ENCODE results near the gene SYT5.

SYT5 gene

GRCh38 chr19:55224038-55224665, 44.1 kb upstream of the SYT5 start:
- H3K4me1 ChIP-seq (ENCODE audit: control insufficient read depth, insufficient read depth, low read length): no peaks in the 10 kb centered on the region
- H3K9me3 ChIP-seq (ENCODE audit: control insufficient read depth, insufficient read depth, low read depth, low read length): peaks cover 7% of the 10 kb centered on the region
- H3K4me3 ChIP-seq (ENCODE audit: low read depth, low read length): no peak overlapping the region
- H3K27ac ChIP-seq (ENCODE audit: low read depth, low read length): no peak overlapping the region
- H3K9ac ChIP-seq (ENCODE audit: low read length): no peak overlapping the region
- H3K36me3 ChIP-seq (ENCODE audit: control insufficient read depth, insufficient read depth, low read length): peaks cover 30% of the 10 kb centered on the region
- no peaks in the 10 kb centered on the region for H3K27me3 ChIP-seq (ENCODE audit: control insufficient read depth, insufficient read depth, low read length)

GRCh38 chr19:55223291-55224037, 43.4 kb upstream of the SYT5 start:
- Histone ChIP-seq H3K36me3 (ENCODE audit: control insufficient read depth, insufficient read depth, low read length) (peaks cover 24% of the 10 kb centered on the region), H3K4me1 (ENCODE audit: control insufficient read depth, insufficient read depth, low read length) (no peaks in the 10 kb centered on the region), H3K27me3 (ENCODE audit: control insufficient read depth, insufficient read depth, low read length) (no peaks in the 10 kb centered on the region), H3K27ac (ENCODE audit: low read depth, low read length) (no peak overlapping the region), H3K9ac (ENCODE audit: low read length) (no peak overlapping the region), H3K9me3 (ENCODE audit: control insufficient read depth, insufficient read depth, low read depth, low read length) (peaks cover 7% of the 10 kb centered on the region), H3K4me3 (ENCODE audit: low read depth, low read length) (no peak overlapping the region)

DNA sequence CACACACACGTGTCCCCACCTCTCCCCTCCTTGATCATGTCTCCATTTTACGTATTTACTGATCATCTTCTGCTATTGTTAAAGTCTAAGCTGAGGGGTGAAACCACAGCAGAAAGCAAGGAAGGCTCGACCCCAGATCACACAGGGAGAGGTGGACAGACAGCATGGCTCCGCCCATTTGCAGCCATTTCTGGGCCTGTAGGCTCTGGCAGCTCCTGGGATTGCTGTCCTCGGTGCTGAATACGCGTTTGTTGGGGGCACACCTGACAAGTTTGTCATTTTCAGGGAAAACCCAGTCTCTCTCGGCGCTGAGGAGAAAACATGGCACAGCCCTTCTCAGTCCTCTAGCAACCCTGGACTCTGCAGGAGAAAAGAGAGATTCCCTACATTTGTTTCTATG, 40.4 kb upstream of the SYT5 start:
- 0 out of 2 replicates have a peak, but pooled peaks cover 2% of the 10 kb centered on the region for H3K4me1 ChIP-seq (ENCODE audit: control insufficient read depth, insufficient read depth, low read length)
- no peak overlapping the region for H3K4me3 ChIP-seq (ENCODE audit: low read depth, low read length)
- no peak overlapping the region for H3K9ac ChIP-seq (ENCODE audit: low read length)
- peaks cover 7% of the 10 kb centered on the region for H3K9me3 ChIP-seq (ENCODE audit: control insufficient read depth, insufficient read depth, low read depth, low read length)
- no peaks in the 10 kb centered on the region for H3K27me3 ChIP-seq (ENCODE audit: control insufficient read depth, insufficient read depth, low read length)
- H3K36me3 ChIP-seq (ENCODE audit: control insufficient read depth, insufficient read depth, low read length): peaks cover 4% of the 10 kb centered on the region; the same call in 1 of the 2 replicates
- H3K27ac ChIP-seq (ENCODE audit: low read depth, low read length): no peak overlapping the region

DNA sequence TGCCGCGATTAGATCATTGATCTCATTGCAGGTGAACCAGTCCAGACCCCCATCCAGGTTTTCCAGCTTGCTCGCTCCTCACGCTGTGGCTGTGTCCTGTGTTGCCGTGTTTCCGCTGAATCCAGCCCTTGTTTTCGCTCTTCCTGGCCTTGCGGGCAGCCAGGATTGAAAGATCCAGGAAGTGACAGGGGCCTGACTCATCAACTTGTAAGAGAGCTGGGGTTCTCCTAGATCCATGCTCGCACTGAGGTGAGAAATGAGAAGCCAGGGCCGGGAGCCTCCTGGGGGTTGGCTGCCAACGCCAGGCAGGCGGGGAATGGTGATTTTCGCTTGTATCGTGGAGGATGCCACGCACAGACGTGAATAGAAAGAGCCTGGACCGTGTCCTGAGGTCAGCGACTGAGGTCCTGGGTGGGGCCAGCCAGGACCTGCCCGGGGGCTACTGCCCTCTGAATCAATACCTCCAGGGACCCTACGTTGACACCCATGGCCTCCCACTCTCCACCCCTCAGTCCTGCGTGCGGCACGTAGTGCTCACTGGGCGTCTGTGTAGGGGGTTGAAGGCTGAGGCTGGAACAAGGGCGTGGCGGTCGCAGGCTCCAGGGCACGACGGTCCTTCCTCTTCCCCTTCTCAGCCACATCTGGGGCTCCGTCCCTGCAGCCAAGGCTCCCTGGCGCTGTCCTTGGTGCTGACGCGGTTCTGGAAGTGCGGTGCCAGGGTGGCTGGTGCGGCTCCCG, 36.5 kb upstream of the SYT5 start:
- peak overlapping the region; percentile 79 for H3K9ac ChIP-seq (ENCODE audit: low read length)
- H3K27ac ChIP-seq (ENCODE audit: low read depth, low read length): no peak overlapping the region; the same call in 1 of the 2 replicates
- H3K27me3 ChIP-seq (ENCODE audit: control insufficient read depth, insufficient read depth, low read length): no peaks in the 10 kb centered on the region
- H3K36me3 ChIP-seq (ENCODE audit: control insufficient read depth, insufficient read depth, low read length): no peaks in the 10 kb centered on the region
- peaks cover 16% of the 10 kb centered on the region for H3K9me3 ChIP-seq (ENCODE audit: control insufficient read depth, insufficient read depth, low read depth, low read length)
- H3K4me1 ChIP-seq (ENCODE audit: control insufficient read depth, insufficient read depth, low read length): 0 out of 2 replicates have a peak, but pooled peaks cover 2% of the 10 kb centered on the region
- H3K4me3 ChIP-seq (ENCODE audit: low read depth, low read length): peak overlapping the region; percentile 82

- Histone ChIP-seq H3K27ac (ENCODE audit: low read depth, low read length) (no peak overlapping the region), H3K4me3 (ENCODE audit: low read depth, low read length) (no peak overlapping the region), H3K9ac (ENCODE audit: low read length) (no peak overlapping the region), H3K36me3 (ENCODE audit: control insufficient read depth, insufficient read depth, low read length) (no peaks in the 10 kb centered on the region), H3K4me1 (ENCODE audit: control insufficient read depth, insufficient read depth, low read length) (0 out of 2 replicates have a peak, but pooled peaks cover 2% of the 10 kb centered on the region), H3K9me3 (ENCODE audit: control insufficient read depth, insufficient read depth, low read depth, low read length) (peaks cover 9% of the 10 kb centered on the region; the same call in 1 of the 2 replicates), H3K27me3 (ENCODE audit: control insufficient read depth, insufficient read depth, low read length) (no peaks in the 10 kb centered on the region)
Observed at GRCh38 chr19:55213547-55213946, 33.5 kb upstream of the SYT5 start.

GRCh38 chr19:55212447-55212846, 32.4 kb upstream of the SYT5 start:
- H3K9ac ChIP-seq (ENCODE audit: low read length): no peak overlapping the region
- H3K36me3 ChIP-seq (ENCODE audit: control insufficient read depth, insufficient read depth, low read length): no peaks in the 10 kb centered on the region
- H3K9me3 ChIP-seq (ENCODE audit: control insufficient read depth, insufficient read depth, low read depth, low read length): peaks cover 9% of the 10 kb centered on the region; the same call in 1 of the 2 replicates
- H3K27me3 ChIP-seq (ENCODE audit: control insufficient read depth, insufficient read depth, low read length): no peaks in the 10 kb centered on the region
- H3K4me3 ChIP-seq (ENCODE audit: low read depth, low read length): no peak overlapping the region
- no peak overlapping the region for H3K27ac ChIP-seq (ENCODE audit: low read depth, low read length)
- 0 out of 2 replicates have a peak, but pooled peaks cover 2% of the 10 kb centered on the region for H3K4me1 ChIP-seq (ENCODE audit: control insufficient read depth, insufficient read depth, low read length)

- Histone ChIP-seq H3K27me3 (ENCODE audit: control insufficient read depth, insufficient read depth, low read length) (peaks cover under 1% of the 10 kb centered on the region; the same call in 1 of the 2 replicates), H3K9me3 (ENCODE audit: control insufficient read depth, insufficient read depth, low read depth, low read length) (peaks cover 9% of the 10 kb centered on the region; the same call in 1 of the 2 replicates), H3K27ac (ENCODE audit: low read depth, low read length) (no peak overlapping the region), H3K4me1 (ENCODE audit: control insufficient read depth, insufficient read depth, low read length) (no peaks in the 10 kb centered on the region; the same call in 1 of the 2 replicates), H3K4me3 (ENCODE audit: low read depth, low read length) (no peak overlapping the region), H3K9ac (ENCODE audit: low read length) (no peak overlapping the region), H3K36me3 (ENCODE audit: control insufficient read depth, insufficient read depth, low read length) (no peaks in the 10 kb centered on the region)
Observed at GRCh38 chr19:55209693-55210472, 29.8 kb upstream of the SYT5 start.

DNA sequence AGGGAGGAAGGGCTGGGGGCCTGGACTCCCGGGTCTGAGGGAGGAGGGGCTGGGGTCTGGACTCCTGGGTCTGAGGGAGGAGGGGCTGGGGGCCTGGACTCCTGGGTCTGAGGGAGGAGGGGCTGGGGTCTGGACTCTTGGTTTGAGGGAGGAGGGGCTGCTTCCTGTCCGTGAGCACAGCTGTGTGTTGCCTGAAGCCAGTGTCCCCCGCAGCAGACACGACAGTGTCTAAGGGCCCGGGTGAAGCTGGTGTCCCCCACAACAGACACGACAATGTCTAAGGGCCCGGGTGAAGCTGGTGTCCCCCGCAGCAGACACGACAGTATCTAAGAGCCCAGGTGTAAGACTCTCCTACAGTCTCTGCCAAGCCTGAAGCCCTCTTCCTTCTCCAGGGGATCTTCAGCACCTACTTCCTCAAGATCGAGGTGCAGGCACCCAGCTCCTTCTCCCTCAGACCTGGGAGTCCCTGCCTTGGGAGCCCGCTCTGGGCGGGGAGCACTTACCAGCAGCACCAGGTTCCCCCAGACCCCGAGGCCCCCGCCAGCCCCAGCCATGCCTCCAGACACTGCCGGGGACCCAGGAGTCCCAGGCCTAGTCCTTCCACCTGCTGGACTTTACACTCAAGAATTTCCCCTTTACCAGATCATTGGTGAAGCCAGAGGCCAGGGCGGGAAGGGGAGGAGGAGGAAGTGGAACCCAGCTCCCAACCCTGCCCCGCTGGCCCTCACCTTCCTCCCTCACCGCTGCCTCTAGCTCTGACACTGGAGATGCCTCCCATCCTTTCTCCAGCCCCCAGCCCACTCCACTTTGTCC, 29.0 kb upstream of the SYT5 start, which contains the start of gene PTPRH:
Gene PTPRH, minus strand, starts transcription at position 622 of the 813 bp plus-strand sequence. Its CDS starts 68 bp downstream, at position 554.
- Histone ChIP-seq H3K27me3 (ENCODE audit: control insufficient read depth, insufficient read depth, low read length) (peaks cover 2% of the 10 kb centered on the region; the same call in 1 of the 2 replicates), H3K27ac (ENCODE audit: low read depth, low read length) (no peak within 1 kb of the TSS), H3K4me3 (ENCODE audit: low read depth, low read length) (no peak within 1 kb of the TSS), H3K9me3 (ENCODE audit: control insufficient read depth, insufficient read depth, low read depth, low read length) (peaks cover 9% of the 10 kb centered on the region; the same call in 1 of the 2 replicates), H3K4me1 (ENCODE audit: control insufficient read depth, insufficient read depth, low read length) (no peaks in the 10 kb centered on the region; the same call in 1 of the 2 replicates), H3K36me3 (ENCODE audit: control insufficient read depth, insufficient read depth, low read length) (no peaks in the 10 kb centered on the region), H3K9ac (ENCODE audit: low read length) (no peak within 1 kb of the TSS)

DNA sequence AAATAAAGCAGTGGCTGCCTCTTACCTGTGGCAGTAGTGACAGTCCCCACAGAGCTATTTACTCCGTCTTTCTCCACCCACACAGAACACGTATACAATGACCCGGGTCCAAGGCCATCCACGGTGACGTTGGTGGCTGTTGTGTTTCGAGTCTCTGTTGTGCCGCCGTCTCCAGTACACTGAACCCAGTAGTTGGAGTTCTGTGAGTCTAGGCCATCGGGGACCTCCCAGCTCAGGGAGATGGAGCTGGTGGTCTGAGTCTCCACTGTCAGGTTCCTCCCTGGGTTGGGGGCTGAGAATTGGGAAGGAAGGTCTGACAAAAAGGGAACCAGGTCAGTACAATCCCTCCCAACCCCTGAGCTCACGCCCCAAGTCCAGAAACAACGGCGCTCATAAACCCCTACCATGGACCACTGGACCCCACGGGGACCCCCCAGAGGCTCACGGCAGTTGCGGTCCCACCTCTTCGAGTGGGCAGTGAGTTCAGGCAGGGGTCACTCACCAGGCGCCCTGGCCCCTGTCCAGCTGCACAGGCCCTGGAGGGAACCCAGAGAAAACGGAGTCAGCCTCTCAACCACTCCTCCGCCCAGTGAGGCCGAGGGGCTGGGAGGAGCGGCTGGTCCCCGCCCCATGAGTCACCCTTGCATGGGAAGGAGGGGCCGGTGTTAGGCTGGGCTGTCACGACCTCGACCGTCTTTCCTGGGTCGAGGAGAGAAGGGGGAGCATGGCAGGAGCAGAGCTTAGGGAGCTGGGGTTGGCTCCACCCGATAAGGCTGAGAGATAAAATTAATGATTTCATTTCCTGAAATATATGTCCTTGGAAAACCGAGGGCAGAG, 26.8 kb upstream of the SYT5 start:
- H3K9me3 ChIP-seq (ENCODE audit: control insufficient read depth, insufficient read depth, low read depth, low read length): no peaks in the 10 kb centered on the region
- peak overlapping the region; percentile 21 for H3K4me3 ChIP-seq (ENCODE audit: low read depth, low read length)
- no peaks in the 10 kb centered on the region; the same call in 1 of the 2 replicates for H3K4me1 ChIP-seq (ENCODE audit: control insufficient read depth, insufficient read depth, low read length)
- H3K36me3 ChIP-seq (ENCODE audit: control insufficient read depth, insufficient read depth, low read length): no peaks in the 10 kb centered on the region
- peaks cover 2% of the 10 kb centered on the region; the same call in 1 of the 2 replicates for H3K27me3 ChIP-seq (ENCODE audit: control insufficient read depth, insufficient read depth, low read length)
- no peak overlapping the region for H3K9ac ChIP-seq (ENCODE audit: low read length)
- no peak overlapping the region for H3K27ac ChIP-seq (ENCODE audit: low read depth, low read length)
